Fibroblast of pulmonary artery (primary cell): ENCODE results near the gene SEMA5A.

ENCODE experiments used
- DNase-seq: peaks from one replicate; pipeline ENCODE4 v3.0.0-alpha.2; 2010; ENCODE audit warnings: low read depth
- H3K4me3 ChIP-seq: replicated peaks from 2 replicates; pipeline ENCODE4 v1.5.1; 2011; ENCODE audit warnings: low read depth, mild to moderate bottlenecking, control low read depth, low read length, moderate library complexity
- TF ChIP-seq, protein P1 (sequence below): IDR thresholded peaks from 2 replicates; pipeline ENCODE4 v1.5.1; 2011; ENCODE audit warnings: mild to moderate bottlenecking, control low read depth, low read length, inconsistent platforms; ENCODE audit errors: missing control alignments

SEMA5A gene

GRCh38 chr5:9347032-9347431, 198.8 kb downstream of the SEMA5A start:
- TF ChIP-seq, protein P1, sequence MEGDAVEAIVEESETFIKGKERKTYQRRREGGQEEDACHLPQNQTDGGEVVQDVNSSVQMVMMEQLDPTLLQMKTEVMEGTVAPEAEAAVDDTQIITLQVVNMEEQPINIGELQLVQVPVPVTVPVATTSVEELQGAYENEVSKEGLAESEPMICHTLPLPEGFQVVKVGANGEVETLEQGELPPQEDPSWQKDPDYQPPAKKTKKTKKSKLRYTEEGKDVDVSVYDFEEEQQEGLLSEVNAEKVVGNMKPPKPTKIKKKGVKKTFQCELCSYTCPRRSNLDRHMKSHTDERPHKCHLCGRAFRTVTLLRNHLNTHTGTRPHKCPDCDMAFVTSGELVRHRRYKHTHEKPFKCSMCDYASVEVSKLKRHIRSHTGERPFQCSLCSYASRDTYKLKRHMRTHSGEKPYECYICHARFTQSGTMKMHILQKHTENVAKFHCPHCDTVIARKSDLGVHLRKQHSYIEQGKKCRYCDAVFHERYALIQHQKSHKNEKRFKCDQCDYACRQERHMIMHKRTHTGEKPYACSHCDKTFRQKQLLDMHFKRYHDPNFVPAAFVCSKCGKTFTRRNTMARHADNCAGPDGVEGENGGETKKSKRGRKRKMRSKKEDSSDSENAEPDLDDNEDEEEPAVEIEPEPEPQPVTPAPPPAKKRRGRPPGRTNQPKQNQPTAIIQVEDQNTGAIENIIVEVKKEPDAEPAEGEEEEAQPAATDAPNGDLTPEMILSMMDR = no peak
- no peak for DNase-seq
- no peak overlapping the region for H3K4me3 ChIP-seq

GRCh38 chr5:9344751-9345240, 201.1 kb downstream of the SEMA5A start:
- TF ChIP-seq, protein P1 = no peak
- no peak overlapping the region for H3K4me3 ChIP-seq
- DNase-seq = no peak

DNA sequence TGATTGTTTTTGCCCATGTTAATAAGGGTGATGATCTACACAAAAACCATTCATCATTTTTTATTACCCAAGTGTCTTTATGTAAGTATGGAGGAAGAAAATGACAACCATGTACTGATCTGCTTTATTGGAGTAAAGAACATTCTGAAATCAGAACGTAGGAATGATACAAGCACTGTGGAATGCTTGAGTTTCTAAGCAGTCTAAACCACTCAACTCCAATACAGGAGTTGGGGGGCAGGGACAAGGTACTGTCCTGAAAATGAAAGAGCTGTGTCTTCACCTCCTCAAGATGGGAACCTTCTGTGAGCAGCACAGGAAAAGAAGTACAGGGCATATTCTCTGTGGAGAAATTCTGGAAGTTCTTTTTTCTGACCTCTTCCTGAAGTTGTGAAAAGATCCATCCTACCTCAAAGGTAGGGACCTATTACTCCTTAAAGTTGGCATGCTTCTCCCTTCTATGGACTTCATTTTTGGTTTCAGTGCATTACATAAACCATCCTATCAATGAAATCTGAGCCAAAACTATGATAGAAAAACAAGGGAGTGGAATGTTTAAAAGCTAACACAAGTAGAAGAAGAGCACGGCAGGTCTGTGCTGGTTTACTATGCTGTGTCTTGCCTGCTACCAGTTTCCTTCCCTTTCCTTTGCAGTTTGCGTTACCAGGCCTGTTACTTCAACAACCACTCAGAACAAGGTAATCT, 202.6 kb downstream of the SEMA5A start:
- DNase-seq = peak; percentile 36
- no peak overlapping the region for H3K4me3 ChIP-seq
- TF ChIP-seq, protein P1 = no peak

DNA sequence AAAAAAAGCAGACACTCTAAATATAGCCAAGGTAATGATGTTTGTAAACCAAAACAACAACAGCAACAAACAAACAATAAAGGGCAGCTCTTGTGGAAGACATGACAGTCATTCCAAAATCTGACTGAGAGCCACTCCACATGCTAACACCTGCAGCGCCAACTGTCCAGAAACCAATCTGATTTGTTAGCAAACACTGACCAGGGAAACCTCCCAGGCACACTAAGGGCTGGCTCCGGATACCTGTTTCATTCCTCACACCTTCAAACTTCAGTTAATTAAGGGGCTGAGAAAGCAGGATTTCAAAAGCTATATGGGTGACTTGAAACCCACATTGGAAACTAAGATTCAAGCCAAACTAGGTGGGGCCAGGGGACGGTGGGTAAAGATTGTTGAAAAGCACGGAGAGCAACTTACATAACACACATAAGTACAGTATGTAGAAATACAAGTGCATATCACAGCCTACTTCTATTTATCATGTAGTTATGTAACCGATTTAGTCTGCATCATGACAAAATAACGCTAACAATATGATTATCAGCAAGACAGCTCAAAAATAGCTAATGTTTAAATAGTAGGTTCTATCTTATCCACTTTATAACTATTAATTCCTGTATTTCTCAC, 203.6 kb downstream of the SEMA5A start:
- DNase-seq = no peak
- TF ChIP-seq, protein P1 = no peak
- H3K4me3 ChIP-seq = no peak overlapping the region

GRCh38 chr5:9340085-9340484, 205.8 kb downstream of the SEMA5A start:
- DNase-seq = no peak
- no peak overlapping the region for H3K4me3 ChIP-seq
- TF ChIP-seq, protein P1 = no peak

DNA sequence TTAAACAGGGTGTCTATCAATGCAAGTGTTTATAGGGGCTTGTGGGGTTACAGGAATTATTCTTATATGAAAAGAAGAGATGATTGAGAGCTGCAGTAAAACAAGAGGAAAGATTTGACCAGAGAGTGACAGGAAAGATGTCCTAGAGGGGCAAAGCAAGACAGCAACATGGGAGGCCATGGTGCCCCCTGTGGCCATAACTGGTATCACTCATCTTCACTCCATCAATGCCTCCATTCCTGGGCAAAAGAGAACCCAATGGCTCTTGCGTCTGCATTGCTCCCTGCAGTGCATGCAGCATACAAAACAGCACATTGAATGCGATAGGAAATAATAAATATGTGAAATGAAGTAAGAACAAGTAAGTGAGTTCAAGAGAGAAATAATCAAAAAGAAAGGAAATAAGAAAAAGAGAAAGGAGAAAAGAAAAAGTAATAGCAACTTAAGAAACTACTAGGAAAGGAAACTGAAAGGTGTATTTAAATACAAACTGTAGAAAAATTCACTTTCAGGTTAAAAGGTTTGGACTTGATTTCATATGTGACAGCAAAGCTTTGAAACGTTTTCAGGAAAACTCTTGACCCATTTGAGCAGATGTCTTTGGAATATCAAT, 206.6 kb downstream of the SEMA5A start:
- TF ChIP-seq, protein P1 = peak; percentile 56
- no peak overlapping the region for H3K4me3 ChIP-seq
- peak; percentile 24 for DNase-seq
